OCI-LY3 (cell line): ENCODE results near the gene KRT9.

Source experiments
- H2AFZ ChIP-seq: fragments of 200-600, 300-600 bp; shearing (Covaris generic); 2 replicates; pipeline ENCODE4 v1.6.0; 2014; ENCODE audit warnings: antibody characterized with exemption, low read depth, low read length
- H3K27ac ChIP-seq: fragments of 200-600, 300-600 bp; sonication (generic); 2 replicates; pipeline ENCODE4 v1.5.1; 2014; ENCODE audit warnings: mild to moderate bottlenecking, low read length, moderate library complexity, mixed read lengths
- H3K27me3 ChIP-seq: fragments of 200-600, 300-600 bp; sonication (generic); 2 replicates; pipeline ENCODE4 v1.6.1; 2014; ENCODE audit warnings: low read depth, low read length, mixed read lengths
- H3K36me3 ChIP-seq: fragments of 200-600, 300-600 bp; sonication (generic); replicated peaks from 2 replicates; pipeline ENCODE3; 2014; ENCODE audit warnings: low read depth, low read length, mixed read lengths
- H3K4me1 ChIP-seq: fragments of 300-600, 200-600 bp; sonication (generic); 2 replicates; pipeline ENCODE4 v1.6.1; 2014; ENCODE audit warnings: low read length, mixed read lengths
- H3K4me2 ChIP-seq: fragments of 200-600, 300-600 bp; sonication (generic); 2 replicates; pipeline ENCODE4 v1.6.1; 2014; ENCODE audit warnings: low read length, mixed read lengths
- H3K4me3 ChIP-seq: fragments of 300-600, 200-600 bp; sonication (generic); 2 replicates; pipeline ENCODE4 v1.5.1; 2014; ENCODE audit warnings: antibody characterized with exemption, mild to moderate bottlenecking, low read length, moderate library complexity
- H3K79me2 ChIP-seq: fragments of 300-600, 200-600 bp; shearing (Covaris generic); 2 replicates; pipeline ENCODE4 v1.6.1; 2014; ENCODE audit warnings: mild to moderate bottlenecking, low read length, mixed read lengths
- H3K9ac ChIP-seq: fragments of 300-600, 200-600 bp; shearing (Covaris generic); 2 replicates; pipeline ENCODE4 v1.6.0; 2014; ENCODE audit warnings: mild to moderate bottlenecking, low read length, moderate library complexity
- H3K9me3 ChIP-seq: fragments of 200-600, 300-600 bp; shearing (Covaris generic); 2 replicates; pipeline ENCODE4 v1.6.1; 2014; ENCODE audit warnings: low read length, mixed read lengths; ENCODE audit not compliant: insufficient read depth
- H4K20me1 ChIP-seq: fragments of 200-600, 300-600 bp; sonication (generic); 2 replicates; pipeline ENCODE4 v1.6.1; 2016; ENCODE audit warnings: low read length, mixed read lengths; ENCODE audit not compliant: insufficient read depth
- EZH2phosphoT487 ChIP-seq: fragments of 200-600 bp; shearing (Covaris generic); IDR thresholded peaks from 2 replicates; pipeline ENCODE4 v1.6.1; 2018; ENCODE audit warnings: antibody characterized with exemption, mixed run types, low read depth
- TF ChIP-seq, protein P1 (sequence below): fragments of 200-600, 300-600 bp; sonication (generic); IDR thresholded peaks from 2 replicates; pipeline ENCODE4 v1.5.1; 2014; ENCODE audit warnings: antibody characterized with exemption, low read length, low read depth

Gene KRT9

DNA sequence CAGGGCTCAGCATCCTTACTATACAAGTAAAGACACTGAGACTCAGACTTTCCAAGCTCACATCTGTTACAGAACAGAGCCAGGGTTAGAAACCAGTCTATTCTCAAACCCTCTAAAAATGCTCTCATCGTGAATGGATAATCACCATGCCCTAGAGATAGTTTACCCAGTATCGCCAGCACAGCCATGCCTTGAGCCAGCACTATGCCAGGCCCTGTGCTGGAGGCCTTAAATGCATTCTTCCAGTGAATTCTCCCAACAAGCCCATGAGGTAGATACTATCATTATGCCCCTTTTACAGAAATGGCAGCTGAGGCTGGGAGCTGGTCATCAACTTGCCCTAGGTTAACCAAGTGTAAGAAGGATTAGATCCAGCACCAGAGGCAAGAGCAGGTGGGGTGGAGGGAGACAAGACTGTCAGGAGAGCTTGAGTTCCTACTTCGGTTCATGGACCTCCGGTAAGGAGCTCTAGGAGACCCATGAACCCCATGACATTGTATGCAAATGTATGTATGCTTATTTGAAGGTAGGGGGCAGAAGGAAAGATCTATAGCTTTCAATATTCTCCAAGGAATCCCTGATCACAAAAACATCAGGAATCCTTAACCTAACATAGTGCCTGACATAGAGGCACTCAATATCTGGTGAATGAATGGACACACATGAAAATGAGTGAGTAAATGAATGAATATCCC is 9.7 kb upstream of the KRT9 start:
- H3K79me2 ChIP-seq = no peaks in the 10 kb centered on the region
- no peak overlapping the region for H2AFZ ChIP-seq
- H4K20me1 ChIP-seq = no peaks in the 10 kb centered on the region
- no peak overlapping the region for H3K9ac ChIP-seq
- no peaks in the 10 kb centered on the region for H3K9me3 ChIP-seq
- H3K4me1 ChIP-seq = no peaks in the 10 kb centered on the region; the same call in 1 of the 2 replicates
- no peak overlapping the region for H3K4me2 ChIP-seq
- H3K36me3 ChIP-seq = no peaks in the 10 kb centered on the region
- H3K27ac ChIP-seq = no peak overlapping the region
- no peak for TF ChIP-seq EZH2phosphoT487
- TF ChIP-seq, protein P1, sequence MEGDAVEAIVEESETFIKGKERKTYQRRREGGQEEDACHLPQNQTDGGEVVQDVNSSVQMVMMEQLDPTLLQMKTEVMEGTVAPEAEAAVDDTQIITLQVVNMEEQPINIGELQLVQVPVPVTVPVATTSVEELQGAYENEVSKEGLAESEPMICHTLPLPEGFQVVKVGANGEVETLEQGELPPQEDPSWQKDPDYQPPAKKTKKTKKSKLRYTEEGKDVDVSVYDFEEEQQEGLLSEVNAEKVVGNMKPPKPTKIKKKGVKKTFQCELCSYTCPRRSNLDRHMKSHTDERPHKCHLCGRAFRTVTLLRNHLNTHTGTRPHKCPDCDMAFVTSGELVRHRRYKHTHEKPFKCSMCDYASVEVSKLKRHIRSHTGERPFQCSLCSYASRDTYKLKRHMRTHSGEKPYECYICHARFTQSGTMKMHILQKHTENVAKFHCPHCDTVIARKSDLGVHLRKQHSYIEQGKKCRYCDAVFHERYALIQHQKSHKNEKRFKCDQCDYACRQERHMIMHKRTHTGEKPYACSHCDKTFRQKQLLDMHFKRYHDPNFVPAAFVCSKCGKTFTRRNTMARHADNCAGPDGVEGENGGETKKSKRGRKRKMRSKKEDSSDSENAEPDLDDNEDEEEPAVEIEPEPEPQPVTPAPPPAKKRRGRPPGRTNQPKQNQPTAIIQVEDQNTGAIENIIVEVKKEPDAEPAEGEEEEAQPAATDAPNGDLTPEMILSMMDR = no peak
- H3K27me3 ChIP-seq = peaks cover 16% of the 10 kb centered on the region
- H3K4me3 ChIP-seq = no peak overlapping the region

DNA sequence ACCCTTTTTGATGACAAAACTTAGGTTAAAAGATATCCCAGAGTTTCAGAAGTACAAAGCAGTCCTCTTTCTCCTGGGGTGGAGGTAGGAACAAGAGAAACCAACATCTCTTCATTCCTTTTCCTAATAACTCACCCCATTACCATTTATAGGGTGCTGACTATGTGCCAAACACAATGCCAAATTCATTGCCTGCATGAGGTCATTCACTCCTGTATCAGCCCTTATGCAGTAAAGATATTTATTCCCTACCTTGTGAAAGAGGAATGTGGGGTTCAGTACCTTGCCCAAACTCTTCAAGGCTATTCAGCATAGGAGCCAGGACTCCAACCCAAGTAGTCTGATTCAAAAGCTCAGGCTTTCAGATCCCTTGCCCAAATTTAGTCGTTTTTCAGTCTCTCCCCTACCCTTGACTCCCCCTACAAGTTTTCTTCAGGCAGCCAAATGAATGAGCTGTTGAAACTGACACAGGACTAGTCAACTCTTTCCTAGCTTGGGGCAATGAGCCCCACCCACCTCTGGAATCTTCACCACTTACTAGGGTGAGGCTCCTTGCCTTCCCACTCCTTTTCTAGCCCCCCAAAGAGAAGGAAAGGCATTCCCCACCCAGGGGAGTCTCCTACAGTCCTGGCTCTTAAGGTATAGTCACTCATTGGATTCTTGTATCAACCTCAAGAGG is 9.0 kb upstream of the KRT9 start:
- TF ChIP-seq EZH2phosphoT487 = no peak
- TF ChIP-seq, protein P1 = no peak
- H3K27me3 ChIP-seq = peaks cover 16% of the 10 kb centered on the region
- no peaks in the 10 kb centered on the region for H3K9me3 ChIP-seq
- H2AFZ ChIP-seq = no peak overlapping the region
- H3K4me2 ChIP-seq = no peak overlapping the region
- H3K79me2 ChIP-seq = no peaks in the 10 kb centered on the region
- no peaks in the 10 kb centered on the region; the same call in 1 of the 2 replicates for H3K4me1 ChIP-seq
- no peak overlapping the region for H3K9ac ChIP-seq
- no peaks in the 10 kb centered on the region for H4K20me1 ChIP-seq
- no peak overlapping the region for H3K4me3 ChIP-seq
- no peaks in the 10 kb centered on the region for H3K36me3 ChIP-seq
- no peak overlapping the region for H3K27ac ChIP-seq

DNA sequence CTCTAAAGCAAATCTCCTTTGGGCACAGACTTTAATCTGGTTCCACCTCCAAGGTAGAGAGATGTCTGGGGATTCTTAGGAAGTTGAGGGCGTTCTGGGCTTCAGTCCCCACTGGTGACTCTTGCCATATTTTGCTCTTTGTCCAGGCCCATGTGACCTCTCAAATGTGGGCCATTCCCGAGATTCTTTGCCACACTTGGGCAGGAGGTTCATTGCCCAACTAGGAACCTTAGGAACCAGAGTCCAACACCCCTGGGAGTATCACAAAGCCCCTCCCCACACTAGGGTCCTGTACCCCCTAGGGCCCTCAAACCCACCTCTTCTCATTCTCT is 8.4 kb upstream of the KRT9 start:
- Histone ChIP-seq H3K4me3 (no peak overlapping the region), H4K20me1 (no peaks in the 10 kb centered on the region), H3K36me3 (no peaks in the 10 kb centered on the region), H3K27me3 (peaks cover 16% of the 10 kb centered on the region), H3K9ac (no peak overlapping the region), H3K4me2 (no peak overlapping the region), H3K79me2 (no peaks in the 10 kb centered on the region), H3K9me3 (no peaks in the 10 kb centered on the region), H3K27ac (no peak overlapping the region), H2AFZ (peak overlapping the region; percentile 28; the same call in 1 of the 2 replicates), H3K4me1 (no peaks in the 10 kb centered on the region; the same call in 1 of the 2 replicates)
- TF ChIP-seq, protein P1 = no peak
- no peak for TF ChIP-seq EZH2phosphoT487

DNA sequence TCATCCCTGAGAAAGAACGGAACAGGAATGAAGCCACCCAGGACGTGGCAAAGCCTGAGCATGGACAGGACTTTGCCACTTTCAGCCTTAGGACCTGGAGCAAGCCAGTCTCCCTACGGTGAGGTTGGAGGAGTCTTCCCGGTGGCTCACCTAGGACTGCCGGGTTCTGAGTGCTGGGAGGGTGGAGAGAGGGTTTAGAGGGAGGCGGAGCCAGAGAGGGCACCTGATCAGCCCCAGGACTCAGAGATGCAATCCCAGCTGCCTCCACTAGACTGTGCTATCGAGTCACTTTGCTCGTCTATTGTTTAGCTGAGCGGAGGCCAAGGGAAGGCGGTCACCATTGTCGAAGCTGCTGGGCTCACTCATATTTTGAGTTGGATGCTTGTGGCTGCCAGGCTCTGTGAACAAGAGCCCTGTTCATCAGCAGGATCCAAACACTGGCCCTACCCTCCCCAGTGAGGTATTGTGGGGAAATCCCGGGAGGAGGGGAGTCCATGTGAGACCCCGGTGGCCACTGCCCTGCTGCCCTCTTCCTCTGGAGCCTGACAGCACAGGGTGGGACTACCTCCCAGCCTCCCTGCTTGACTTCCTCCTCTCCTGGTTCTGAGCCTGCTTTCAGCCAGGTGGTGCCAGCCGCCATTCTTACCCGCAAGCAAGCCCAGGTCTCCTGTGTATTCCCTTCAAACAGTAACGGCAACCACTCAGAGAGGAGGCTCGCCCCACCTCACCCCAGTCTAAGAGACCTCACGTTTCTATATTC is 7.8 kb upstream of the KRT9 start:
- Histone ChIP-seq H3K4me2 (peak overlapping the region; percentile 92), H2AFZ (peak overlapping the region; percentile 96), H3K4me3 (peak overlapping the region; percentile 78), H3K9ac (peak overlapping the region; percentile 48), H3K4me1 (no peaks in the 10 kb centered on the region; the same call in 1 of the 2 replicates), H3K27me3 (peaks cover 16% of the 10 kb centered on the region), H3K9me3 (no peaks in the 10 kb centered on the region), H4K20me1 (no peaks in the 10 kb centered on the region), H3K27ac (no peak overlapping the region), H3K79me2 (no peaks in the 10 kb centered on the region), H3K36me3 (no peaks in the 10 kb centered on the region)
- no peak for TF ChIP-seq EZH2phosphoT487
- TF ChIP-seq, protein P1 = peak; percentile 70
